Endothelial cell of umbilical vein (primary cell): ENCODE results near the gene GPR157. TPM values are rescaled to one million over a fixed set of nuclear protein-coding genes. Genes with fewer than 3 reads are reported as not detected.

Source experiments
- BruUV-seq: library from RNA; stranded (reverse); fragments of 400-500 nt; replicated peaks from 2 replicates; lab custom pipeline; 2021; lab: Mats Ljungman, UMichigan
- CTCF ChIA-PET: fragments of 300-600, 350-600 bp; sonication (Branson Sonifier 250); formaldehyde crosslinking; loops from one replicate; lab custom pipeline; 2021; ENCODE audit warnings: antibody characterized with exemption, inconsistent platforms; lab: Charles Lee
- POLR2A ChIA-PET: fragments of 300-600, 350-600 bp; sonication (Branson Sonifier 250); formaldehyde crosslinking; loops from one replicate; lab custom pipeline; 2021; ENCODE audit warnings: antibody characterized with exemption, inconsistent platforms; lab: Charles Lee
- DNase-seq: peaks from one replicate; pipeline ENCODE4 v3.0.0-alpha.2; 2011; ENCODE audit warnings: low read depth, low spot score
- FAIRE-seq: peaks from 2 replicates; lab custom pipeline; 2011; peaks lifted over from hg19 to GRCh38; lab: Jason Lieb, UNC
- H2AFZ ChIP-seq: 2 replicates; pipeline ENCODE4 v1.6.0; 2012; ENCODE audit warnings: low read depth, low read length, control low read depth, inconsistent platforms
- H3K27ac ChIP-seq: 2 replicates; pipeline ENCODE4 v1.5.1; 2011; ENCODE audit warnings: low read depth, mild to moderate bottlenecking, control low read depth, low read length, moderate library complexity; ENCODE audit not compliant: insufficient read depth
- H3K27me3 ChIP-seq, 2 experiments: 2 replicates each; pipeline versions ENCODE4 v1.6.0 to v1.6.1; 2011; ENCODE audit warnings: low read length in 2 of 2, mixed read lengths in 1 of 2; ENCODE audit not compliant: control insufficient read depth in 2 of 2, insufficient read depth in 2 of 2
- H3K36me3 ChIP-seq, 2 experiments: 2 replicates in 1 of 2; 3 replicates in 1 of 2; pipeline ENCODE4 v1.5.1; 2011; ENCODE audit warnings: low read length in 2 of 2, mild to moderate bottlenecking in 1 of 2, moderate library complexity in 1 of 2; ENCODE audit not compliant: control insufficient read depth in 2 of 2, insufficient read depth in 2 of 2; ENCODE audit errors: extremely low read depth in 1 of 2
- H3K4me1 ChIP-seq: 3 replicates; pipeline ENCODE4 v1.5.1; 2011; ENCODE audit warnings: mild to moderate bottlenecking, low read length; ENCODE audit not compliant: control insufficient read depth, insufficient read depth; ENCODE audit errors: extremely low read depth
- H3K4me2 ChIP-seq: 2 replicates; pipeline ENCODE4 v1.6.1; 2011; ENCODE audit warnings: low read length, control low read depth, mixed read lengths; ENCODE audit not compliant: insufficient read depth
- H3K4me3 ChIP-seq, 3 experiments: fragments of 200-600 bp in 1 of 3; sonication (generic), shearing (Covaris generic) in 1 of 3; replicated peaks in 1 of 3; 2 replicates each; pipeline ENCODE4 v1.5.1; 2011 to 2016; ENCODE audit warnings: control low read depth in 3 of 3, low read length in 3 of 3, mild to moderate bottlenecking in 2 of 3, inconsistent platforms in 1 of 3, low read depth in 1 of 3, moderate library complexity in 1 of 3; ENCODE audit not compliant: insufficient read depth in 1 of 3
- H3K79me2 ChIP-seq: 2 replicates; pipeline ENCODE4 v1.6.0; 2012; ENCODE audit warnings: low read length, inconsistent platforms; ENCODE audit not compliant: control insufficient read depth, insufficient read depth
- H3K9ac ChIP-seq: replicated peaks from 2 replicates; pipeline ENCODE3; 2011; ENCODE audit warnings: low read length, control low read depth; ENCODE audit not compliant: insufficient read depth; ENCODE audit errors: extremely low read depth
- H3K9me1 ChIP-seq: replicated peaks from 3 replicates; pipeline ENCODE4 v1.6.0; 2011; ENCODE audit warnings: mild to moderate bottlenecking, low read length; ENCODE audit not compliant: control insufficient read depth, insufficient read depth; ENCODE audit errors: extremely low read depth
- H3K9me3 ChIP-seq: replicated peaks from 2 replicates; pipeline ENCODE4 v1.5.1; 2012; ENCODE audit warnings: low read length, inconsistent platforms; ENCODE audit not compliant: control insufficient read depth, insufficient read depth
- H4K20me1 ChIP-seq: replicated peaks from 2 replicates; pipeline ENCODE3; 2011; ENCODE audit warnings: mild to moderate bottlenecking, low read length; ENCODE audit not compliant: control insufficient read depth, insufficient read depth; ENCODE audit errors: extremely low read depth
- EZH2 ChIP-seq: IDR thresholded peaks from 2 replicates; pipeline ENCODE4 v1.6.1; 2012; ENCODE audit warnings: borderline replicate concordance, low read depth, mild to moderate bottlenecking, moderate library complexity, low read length, inconsistent platforms; ENCODE audit not compliant: severe bottlenecking
- FOS ChIP-seq: IDR thresholded peaks from 2 replicates; pipeline ENCODE4 v1.6.1; 2011; ENCODE audit warnings: mild to moderate bottlenecking, low read length, moderate library complexity, borderline replicate concordance; ENCODE audit not compliant: insufficient read depth
- GATA2 ChIP-seq: IDR thresholded peaks from 2 replicates; pipeline ENCODE4 v1.7.0; 2011; ENCODE audit warnings: low read depth, mild to moderate bottlenecking, moderate library complexity, mixed read lengths, low read length; ENCODE audit not compliant: insufficient read length, insufficient read depth
- JUN ChIP-seq: IDR thresholded peaks from 2 replicates; pipeline ENCODE4 v1.6.1; 2011; ENCODE audit warnings: borderline replicate concordance, low read depth; ENCODE audit not compliant: insufficient read length, insufficient read depth
- MYC ChIP-seq: IDR thresholded peaks from one replicate; pipeline ENCODE4 v1.6.1; 2011; ENCODE audit warnings: mild to moderate bottlenecking, low read depth, low read length
- POLR2A ChIP-seq: IDR thresholded peaks from 2 replicates; pipeline ENCODE4 v1.6.1; 2012; ENCODE audit warnings: low read depth, mild to moderate bottlenecking, control low read depth, low read length
- POLR2AphosphoS5 ChIP-seq: IDR thresholded peaks from 2 replicates; pipeline ENCODE4 v1.6.1; 2012; ENCODE audit warnings: low read depth, mild to moderate bottlenecking, control low read depth, low read length, moderate library complexity; ENCODE audit not compliant: insufficient read depth
- dilution Hi-C: fragments of 300-500 bp; cut with MboI; formaldehyde crosslinking; loops from one replicate; pipeline ENCODE4 v1.15.0; 2019; ENCODE audit warnings: low sequenced_read_pairs; ENCODE audit not compliant: extremely low pct_ligation_motif_present
- intact Hi-C: fragments of 100-400 bp; cut with micrococcal nuclease; formaldehyde crosslinking; loops from one replicate; pipeline ENCODE4 v1.10.0; 2022
- polyA plus RNA-seq, 4 experiments: library from polyadenylated mRNA; depleted of rRNA in 3 of 4; stranded (reverse) in 3 of 4; unstranded in 1 of 4; fragments of >200 nt; gene quantifications; 2 replicates each; pipeline versions ENCODE4 v1.2.1 to v1.2.3, GENCODE V29; 2011 to 2012; ENCODE audit warnings: missing spikeins in 1 of 4
- total RNA-seq: library from RNA; stranded (reverse); gene quantifications from 2 replicates; pipeline ENCODE4 v1.2.3, GENCODE V29; 2021
- TF ChIP-seq, protein P1 (sequence below), 2 donors: IDR thresholded peaks; 1 replicate in 1 of 2; 2 replicates in 1 of 2; pipeline ENCODE4 v1.5.1; 2011; ENCODE audit warnings: low read length in 2 of 2, mild to moderate bottlenecking in 2 of 2, moderate library complexity in 2 of 2, control low read depth in 1 of 2, inconsistent platforms in 1 of 2, low read depth in 1 of 2; ENCODE audit not compliant: insufficient read depth in 1 of 2; ENCODE audit errors: extremely low read depth in 1 of 2
- TF ChIP-seq, protein P2 (sequence below): IDR thresholded peaks from 2 replicates; pipeline ENCODE4 v1.6.1; 2011; ENCODE audit not compliant: insufficient read depth, insufficient read length

Gene GPR157
- total and polyA plus RNA-seq, 2 donors (not counting 3 experiments of a cell fraction or from before 2014, with no cell fraction given) = 1.0 to 6.5 TPM

DNA sequence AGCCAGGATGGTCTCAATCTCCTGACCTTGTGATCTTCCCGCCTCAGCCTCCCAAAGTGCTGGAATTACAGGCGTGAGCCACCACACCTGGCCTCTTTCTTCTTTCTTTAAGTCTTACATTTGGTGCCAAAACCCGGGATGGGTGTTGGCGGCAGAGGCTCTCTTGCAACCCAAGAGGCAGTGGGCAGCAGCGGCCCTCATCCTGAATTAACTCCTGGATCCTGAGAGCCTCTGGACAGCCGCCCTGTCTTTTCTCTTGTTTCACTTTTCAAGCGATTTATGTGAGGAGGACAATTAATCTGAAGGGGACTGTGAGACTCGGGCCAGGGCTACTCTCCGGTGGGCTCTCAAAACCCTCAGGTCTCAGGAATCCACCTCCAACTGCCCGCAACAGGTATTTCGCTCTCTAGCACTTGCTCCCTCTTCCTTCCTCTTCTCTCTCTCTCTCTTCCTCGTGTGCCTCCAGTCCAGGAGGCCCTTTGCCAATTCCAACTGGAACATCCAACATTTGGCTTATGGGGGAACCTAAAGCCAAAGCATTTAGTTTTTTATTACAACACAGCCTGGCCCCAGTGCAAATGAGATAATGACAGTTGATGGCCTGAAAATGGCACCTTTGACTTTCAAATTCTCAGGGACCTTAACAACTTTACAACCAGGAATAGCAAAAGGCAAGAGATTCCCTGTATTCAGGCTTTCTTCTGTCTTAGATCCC is 41.3 kb downstream of the GPR157 start:
- no peaks in the 10 kb centered on the region for H3K9me3 ChIP-seq
- H3K79me2 ChIP-seq = no peaks in the 10 kb centered on the region
- H3K36me3 ChIP-seq = no peaks in the 10 kb centered on the region
- H3K9me1 ChIP-seq = no peaks in the 10 kb centered on the region
- H3K9ac ChIP-seq = no peak overlapping the region
- CTCF ChIA-PET = no interaction called here
- POLR2A ChIA-PET = no interaction called here
- H3K4me1 ChIP-seq = no peaks in the 10 kb centered on the region
- H2AFZ ChIP-seq = no peak overlapping the region
- no peak overlapping the region for H3K27ac ChIP-seq
- TF ChIP-seq GATA2 (no peak), FOS (no peak), MYC (no peak), POLR2AphosphoS5 (no peak), JUN (no peak), EZH2 (no peak), POLR2A (no peak)
- TF ChIP-seq, protein P1, sequence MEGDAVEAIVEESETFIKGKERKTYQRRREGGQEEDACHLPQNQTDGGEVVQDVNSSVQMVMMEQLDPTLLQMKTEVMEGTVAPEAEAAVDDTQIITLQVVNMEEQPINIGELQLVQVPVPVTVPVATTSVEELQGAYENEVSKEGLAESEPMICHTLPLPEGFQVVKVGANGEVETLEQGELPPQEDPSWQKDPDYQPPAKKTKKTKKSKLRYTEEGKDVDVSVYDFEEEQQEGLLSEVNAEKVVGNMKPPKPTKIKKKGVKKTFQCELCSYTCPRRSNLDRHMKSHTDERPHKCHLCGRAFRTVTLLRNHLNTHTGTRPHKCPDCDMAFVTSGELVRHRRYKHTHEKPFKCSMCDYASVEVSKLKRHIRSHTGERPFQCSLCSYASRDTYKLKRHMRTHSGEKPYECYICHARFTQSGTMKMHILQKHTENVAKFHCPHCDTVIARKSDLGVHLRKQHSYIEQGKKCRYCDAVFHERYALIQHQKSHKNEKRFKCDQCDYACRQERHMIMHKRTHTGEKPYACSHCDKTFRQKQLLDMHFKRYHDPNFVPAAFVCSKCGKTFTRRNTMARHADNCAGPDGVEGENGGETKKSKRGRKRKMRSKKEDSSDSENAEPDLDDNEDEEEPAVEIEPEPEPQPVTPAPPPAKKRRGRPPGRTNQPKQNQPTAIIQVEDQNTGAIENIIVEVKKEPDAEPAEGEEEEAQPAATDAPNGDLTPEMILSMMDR (IDR thresholded peaks at IDR 0.05; ENCODE audit: extremely low read depth in 1 of 2, insufficient read depth in 1 of 2, low read depth in 1 of 2, low read length in 2 of 2) = no peak
- TF ChIP-seq, protein P2, sequence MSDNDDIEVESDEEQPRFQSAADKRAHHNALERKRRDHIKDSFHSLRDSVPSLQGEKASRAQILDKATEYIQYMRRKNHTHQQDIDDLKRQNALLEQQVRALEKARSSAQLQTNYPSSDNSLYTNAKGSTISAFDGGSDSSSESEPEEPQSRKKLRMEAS = no peak
- DNase-seq (no peak), FAIRE-seq (no peak)
- intact Hi-C loops (no loop called here), dilution Hi-C loops (no loop called here)
- no peaks in the 10 kb centered on the region for H4K20me1 ChIP-seq
- H3K4me2 ChIP-seq = no peak overlapping the region
- H3K4me3 ChIP-seq = no peak overlapping the region
- peaks cover 8 to 23% of the 10 kb centered on the region in 2 experiments for H3K27me3 ChIP-seq
- no TSS peak for BruUV-seq
